Aorta (tissue), 4 donors: ENCODE data around the gene CLDN22. TPM values are rescaled to one million over a fixed set of nuclear protein-coding genes. Genes with fewer than 3 reads are reported as not detected.

Source experiments
- polyA plus RNA-seq, 2 donors: library from polyadenylated mRNA; stranded (reverse); fragments of 200-250 nt; gene quantifications; one replicate each; pipeline ENCODE4 v1.2.3, GENCODE V29; 2013
- total RNA-seq, 2 donors: library from RNA; stranded (reverse); fragmentation: NEBNext Ultra II Directional; extraction: Animal tissue kit (Norgen Biotek cat#: 25700); gene quantifications; one replicate each; pipeline ENCODE4 v1.2.1, GENCODE V29; 2021
- donor health status: healthy with polysubstance abuse.
- donor health status: Bipolar disorder and iron deficiency.
- donor health status: DM: no; HTN: no; CAD: no.
- donor health status: DM: yes; HTN: yes; CAD: no.

CLDN22 gene
- total and polyA plus RNA-seq, 4 donors: not detected

Other genes with a start within 250 kb of the CLDN22 start
- gene WWC2, start 221.0 kb downstream of the CLDN22 start, total RNA-seq: 10 to 100 TPM; 42.8 to 50.3 TPM
- 1 to 10 TPM; 7.1 TPM for gene WWC2, start 221.0 kb downstream of the CLDN22 start, polyA plus RNA-seq
- gene CLDN24, start 2.1 kb upstream of the CLDN22 start, total RNA-seq: not detected
- not detected for gene CLDN24, start 2.1 kb upstream of the CLDN22 start, polyA plus RNA-seq
- gene CDKN2AIP, start 124.4 kb upstream of the CLDN22 start, total RNA-seq: 10 to 100 TPM; 12.0 to 15.4 TPM
- 10 to 100 TPM; 12.2 to 16.3 TPM for gene CDKN2AIP, start 124.4 kb upstream of the CLDN22 start, polyA plus RNA-seq
- gene ING2, start 184.8 kb upstream of the CLDN22 start, total RNA-seq: 10 to 100 TPM in 1 of 2 donors, 1 to 10 TPM in 1; 6.3 to 10.0 TPM
- gene ING2, start 184.8 kb upstream of the CLDN22 start, polyA plus RNA-seq: 10 to 100 TPM in 1 of 2 donors, 1 to 10 TPM in 1; 9.7 to 22.3 TPM